NOMO-1 treated with DMSO at 0.1 percent for 48 hours (cell line): ENCODE data around the gene LIN9.
A peak's percentile ranks its signal among the peaks of the same experiment; 100 is the strongest.
"Not testable (repeated sequence)": the region's sequence is repeated elsewhere in the genome, so short reads cannot be mapped to it uniquely, and the experiment has no call there.

Experiments
- DNase-seq: peaks from one replicate; lab custom pipeline; 2025; ENCODE audit not compliant: unreplicated experiment; lab: John Stamatoyannopoulos, UW

LIN9 gene, protein sequence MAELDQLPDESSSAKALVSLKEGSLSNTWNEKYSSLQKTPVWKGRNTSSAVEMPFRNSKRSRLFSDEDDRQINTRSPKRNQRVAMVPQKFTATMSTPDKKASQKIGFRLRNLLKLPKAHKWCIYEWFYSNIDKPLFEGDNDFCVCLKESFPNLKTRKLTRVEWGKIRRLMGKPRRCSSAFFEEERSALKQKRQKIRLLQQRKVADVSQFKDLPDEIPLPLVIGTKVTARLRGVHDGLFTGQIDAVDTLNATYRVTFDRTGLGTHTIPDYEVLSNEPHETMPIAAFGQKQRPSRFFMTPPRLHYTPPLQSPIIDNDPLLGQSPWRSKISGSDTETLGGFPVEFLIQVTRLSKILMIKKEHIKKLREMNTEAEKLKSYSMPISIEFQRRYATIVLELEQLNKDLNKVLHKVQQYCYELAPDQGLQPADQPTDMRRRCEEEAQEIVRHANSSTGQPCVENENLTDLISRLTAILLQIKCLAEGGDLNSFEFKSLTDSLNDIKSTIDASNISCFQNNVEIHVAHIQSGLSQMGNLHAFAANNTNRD

DNA sequence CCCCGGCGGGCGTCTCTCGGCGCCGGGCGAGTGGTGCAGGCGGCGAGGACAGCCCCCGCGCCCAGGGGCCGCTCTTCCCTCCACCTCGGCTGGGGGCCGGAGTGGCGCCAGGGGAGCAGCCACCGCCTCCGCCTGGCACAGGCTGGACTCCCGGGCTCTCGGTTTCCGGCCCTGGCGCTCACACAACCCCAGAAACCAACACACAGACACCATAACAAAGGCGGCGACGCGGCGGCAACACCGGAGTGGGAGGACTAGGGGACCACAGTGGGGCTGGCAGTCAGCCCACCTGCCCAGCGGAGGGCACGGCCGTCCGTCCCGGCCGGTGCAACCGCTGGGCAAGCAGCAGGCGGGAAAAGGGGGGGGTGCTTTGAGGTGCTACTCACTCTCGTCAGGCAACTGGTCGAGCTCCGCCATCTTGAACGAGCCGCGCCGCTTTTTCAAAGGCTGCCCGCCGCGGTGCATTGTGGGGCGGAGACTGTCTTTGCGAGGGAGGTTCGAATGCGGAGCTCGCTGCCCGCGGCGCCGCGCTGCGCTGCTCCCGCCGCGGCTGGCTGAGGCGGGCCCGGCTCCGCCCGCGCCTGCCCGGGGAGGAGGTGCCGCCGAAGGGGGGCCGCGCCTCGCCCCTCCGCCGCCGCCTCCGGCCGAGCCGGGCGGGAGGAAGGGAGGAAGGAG is at the start of gene LIN9:
LIN9 (minus strand) TSS at position 442 of the 675 bp plus-strand sequence; CDS start at position 417, 25 bp downstream.
- peak; percentile 83 for DNase-seq

DNA sequence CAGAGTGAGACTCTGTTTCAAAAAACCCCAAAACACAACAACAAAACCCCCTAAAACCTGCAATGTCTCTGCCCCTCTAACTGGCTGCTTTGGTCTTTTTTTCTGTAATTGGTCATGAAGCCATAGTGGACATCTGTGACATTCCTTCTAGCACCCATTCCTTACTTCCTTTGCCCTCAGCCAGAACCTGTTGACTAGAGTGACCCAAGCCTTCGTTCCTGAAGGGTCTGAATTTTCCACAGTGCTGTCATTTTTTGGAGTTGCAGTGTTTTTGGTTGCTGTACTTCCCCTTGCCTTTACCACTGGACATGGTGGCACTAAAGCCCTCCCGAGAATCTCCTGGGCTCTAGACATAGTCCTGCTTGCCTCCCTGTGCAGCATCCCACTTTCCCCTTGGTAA is 48.5 kb upstream of the LIN9 start:
- no peak for DNase-seq

DNA sequence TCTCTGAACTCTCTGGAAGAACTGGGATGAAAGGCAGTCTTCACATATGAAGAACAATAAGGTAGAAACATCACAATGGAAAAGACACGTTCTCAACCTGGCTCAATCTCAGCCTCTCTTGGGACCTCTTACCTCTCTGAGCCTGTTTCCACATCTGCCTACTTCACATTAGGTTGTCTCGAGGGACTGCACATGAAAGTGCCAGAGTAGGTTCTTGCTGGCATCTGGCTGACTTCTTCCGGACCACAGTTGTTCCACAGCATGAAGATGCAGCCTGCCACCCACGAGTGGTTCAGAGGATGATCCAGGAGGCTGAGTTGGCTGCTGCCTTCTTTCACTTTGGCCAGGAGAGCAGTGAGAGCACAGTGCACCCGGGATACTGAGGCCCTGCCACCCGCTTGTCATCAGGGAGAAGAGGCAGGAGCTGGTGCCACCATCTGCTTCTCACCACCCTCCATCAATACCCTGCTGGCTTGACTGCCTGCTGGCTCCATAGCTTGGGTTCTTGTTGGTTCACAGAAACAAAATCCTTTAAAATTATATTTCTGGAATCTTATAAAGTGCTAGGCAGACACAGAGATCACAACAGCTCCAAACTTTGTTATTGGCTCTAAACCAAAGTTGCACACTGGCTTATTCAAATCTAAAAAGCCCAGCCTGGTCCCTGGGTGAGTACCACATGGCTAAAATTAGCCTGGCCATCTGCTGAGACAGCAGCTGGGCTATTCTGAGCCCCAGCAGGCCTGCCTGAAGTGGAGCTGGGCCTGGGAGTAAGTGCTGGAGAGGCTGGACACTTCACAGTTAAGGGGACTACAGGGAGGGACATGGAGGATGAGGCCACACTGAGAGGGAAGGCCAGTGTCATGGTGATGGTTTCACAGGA is 46.9 kb upstream of the LIN9 start:
- DNase-seq = no peak

DNA sequence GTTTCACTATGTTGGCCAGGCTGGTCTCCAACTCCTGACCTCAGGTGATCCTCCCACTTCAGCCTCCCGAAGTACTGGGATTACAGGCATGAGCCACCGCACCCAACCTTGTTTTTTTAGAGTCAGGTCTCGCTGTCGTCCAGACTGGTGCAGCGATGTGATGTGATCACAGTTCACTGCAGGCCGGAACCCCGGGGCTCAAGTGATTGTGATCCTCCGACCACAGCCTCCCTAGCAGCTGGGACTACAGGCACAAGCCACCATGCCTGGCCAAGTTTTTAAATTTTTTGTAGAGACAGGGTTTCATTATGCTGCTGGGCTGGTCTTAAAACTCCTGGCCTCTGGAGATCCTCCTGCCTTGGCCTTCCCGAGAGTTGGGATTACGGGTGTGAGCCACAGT is 46.1 kb upstream of the LIN9 start:
- DNase-seq = no peak

DNA sequence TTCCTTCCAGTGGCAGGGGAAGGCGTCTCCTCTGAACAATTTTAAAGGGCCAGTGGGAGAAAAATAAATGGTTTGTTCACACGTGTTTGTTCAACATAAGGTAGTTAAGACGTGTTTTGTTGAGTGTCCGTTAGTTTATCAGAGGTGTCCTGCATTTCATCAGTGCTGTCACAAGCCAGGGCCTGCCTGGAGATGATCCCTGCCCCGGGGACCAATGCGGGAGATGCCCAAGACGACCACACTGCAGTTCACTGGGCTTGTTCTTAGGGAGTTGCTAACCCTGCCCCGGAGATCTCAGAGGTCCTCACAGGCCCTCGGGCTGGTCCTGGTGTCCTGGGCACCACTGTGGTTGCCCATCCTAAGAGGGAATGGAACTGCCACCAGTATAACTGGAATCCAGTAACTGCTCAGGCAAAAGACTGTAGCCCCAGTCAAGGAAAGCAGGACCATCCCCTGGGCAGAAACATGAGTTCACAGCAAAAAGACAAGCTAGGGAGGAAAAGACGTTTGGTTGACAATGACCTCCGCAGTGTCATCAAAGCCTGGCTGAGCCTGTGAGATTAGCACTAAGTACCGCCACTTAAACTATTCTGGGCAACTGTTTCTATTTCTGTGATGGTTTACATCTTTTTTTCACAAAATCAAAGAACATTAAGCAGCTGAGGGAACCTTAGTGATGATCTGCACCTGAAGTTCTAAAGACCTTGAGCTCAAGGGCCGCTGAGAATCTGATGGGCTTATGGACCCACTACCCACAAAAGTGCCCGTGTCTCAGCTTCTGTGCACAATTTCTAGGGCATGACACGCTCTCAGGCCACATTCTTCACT is 44.9 kb upstream of the LIN9 start:
- no peak for DNase-seq

DNA sequence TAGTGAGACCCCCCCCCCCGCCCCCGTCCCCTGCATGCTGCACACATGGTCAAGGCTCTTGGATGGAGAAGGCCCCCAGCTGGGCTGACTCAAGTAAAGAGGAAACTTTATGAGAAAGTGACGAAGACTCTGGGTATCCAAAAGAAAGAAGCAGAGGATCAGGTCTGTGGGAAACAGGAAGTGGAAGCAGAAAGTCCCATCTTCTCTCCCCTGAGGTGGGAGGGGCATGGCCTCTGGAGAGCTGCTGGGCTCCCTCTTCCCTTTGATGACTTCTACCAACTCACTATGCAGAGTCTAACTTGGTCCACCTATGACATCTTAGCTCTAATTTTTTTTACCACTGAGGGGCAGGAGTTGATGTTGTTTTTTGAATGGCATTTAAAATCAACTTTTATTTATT is 42.7 kb upstream of the LIN9 start:
- DNase-seq = no peak

DNA sequence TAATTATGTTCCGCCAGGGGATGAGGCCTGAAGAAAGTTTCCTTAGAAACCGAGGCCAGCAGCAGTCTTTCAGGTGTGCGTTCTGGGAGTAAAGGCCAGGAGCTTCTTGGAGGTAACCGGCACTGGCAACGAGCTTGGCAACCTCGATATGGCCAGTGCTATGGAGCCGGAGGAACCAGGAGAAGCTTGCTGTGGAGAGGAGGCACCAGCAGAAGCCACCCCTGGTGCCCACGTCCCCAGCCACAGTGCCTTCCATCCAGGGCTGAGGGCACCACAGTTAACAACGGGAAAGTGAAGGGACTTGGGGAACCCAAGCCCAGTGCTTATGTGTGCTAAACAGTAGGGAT is 41.5 kb upstream of the LIN9 start:
- DNase-seq = no peak

DNA sequence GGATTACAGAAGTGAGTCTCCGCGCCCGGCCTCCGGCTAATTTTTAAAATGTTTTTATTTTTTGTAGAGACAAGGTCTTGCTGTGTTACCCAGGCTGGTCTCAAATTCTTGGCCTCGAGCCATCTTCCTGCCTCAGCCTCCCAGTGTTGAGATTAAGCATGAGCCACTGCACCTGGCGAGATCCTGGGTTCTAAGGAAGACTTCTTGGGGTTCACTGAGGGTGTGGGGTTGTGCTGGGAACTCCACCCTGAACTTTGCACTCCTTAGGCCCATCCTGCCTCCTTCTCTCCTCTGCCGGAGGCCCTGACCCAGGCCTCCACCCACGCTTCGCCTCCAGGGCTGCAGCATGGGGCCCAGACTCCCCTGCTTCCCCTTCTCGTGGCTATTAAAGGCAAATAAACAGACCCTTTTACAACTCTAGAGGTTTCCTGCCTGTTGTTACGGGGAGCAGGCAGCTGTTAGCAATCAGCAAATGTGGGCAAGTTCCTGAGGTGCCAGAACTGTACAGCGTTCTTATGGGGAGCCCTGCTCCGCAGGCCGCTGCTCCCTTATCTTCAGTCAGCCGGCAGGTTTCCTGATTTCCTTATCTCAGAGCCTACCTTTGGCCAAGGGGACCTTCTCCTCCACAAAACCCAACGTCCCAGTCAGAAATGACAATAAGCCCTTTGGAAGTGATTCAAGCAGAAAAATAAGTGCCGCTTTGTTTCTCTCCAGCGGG is 41.0 kb upstream of the LIN9 start:
- DNase-seq = peak; percentile 49

DNA sequence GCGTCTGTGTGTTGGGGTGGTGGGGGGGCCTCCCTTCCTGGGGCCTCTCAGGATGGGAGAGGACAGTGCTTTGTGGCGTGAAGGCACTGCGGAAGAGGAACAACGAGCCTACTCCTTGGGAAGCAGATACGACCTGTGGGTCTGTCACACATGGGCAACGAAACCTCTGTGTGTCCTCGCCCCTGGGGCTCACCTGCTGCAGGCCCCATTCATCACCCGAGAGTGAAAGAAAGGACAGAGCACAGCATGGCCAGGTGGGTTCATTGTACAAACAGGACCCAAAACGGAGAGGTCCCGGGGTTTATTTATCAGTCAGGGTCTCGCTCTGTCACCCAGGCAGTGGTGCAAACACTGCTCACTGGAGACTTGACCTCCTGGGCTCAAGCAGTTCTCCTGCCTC is 40.1 kb upstream of the LIN9 start:
- no peak for DNase-seq

DNA sequence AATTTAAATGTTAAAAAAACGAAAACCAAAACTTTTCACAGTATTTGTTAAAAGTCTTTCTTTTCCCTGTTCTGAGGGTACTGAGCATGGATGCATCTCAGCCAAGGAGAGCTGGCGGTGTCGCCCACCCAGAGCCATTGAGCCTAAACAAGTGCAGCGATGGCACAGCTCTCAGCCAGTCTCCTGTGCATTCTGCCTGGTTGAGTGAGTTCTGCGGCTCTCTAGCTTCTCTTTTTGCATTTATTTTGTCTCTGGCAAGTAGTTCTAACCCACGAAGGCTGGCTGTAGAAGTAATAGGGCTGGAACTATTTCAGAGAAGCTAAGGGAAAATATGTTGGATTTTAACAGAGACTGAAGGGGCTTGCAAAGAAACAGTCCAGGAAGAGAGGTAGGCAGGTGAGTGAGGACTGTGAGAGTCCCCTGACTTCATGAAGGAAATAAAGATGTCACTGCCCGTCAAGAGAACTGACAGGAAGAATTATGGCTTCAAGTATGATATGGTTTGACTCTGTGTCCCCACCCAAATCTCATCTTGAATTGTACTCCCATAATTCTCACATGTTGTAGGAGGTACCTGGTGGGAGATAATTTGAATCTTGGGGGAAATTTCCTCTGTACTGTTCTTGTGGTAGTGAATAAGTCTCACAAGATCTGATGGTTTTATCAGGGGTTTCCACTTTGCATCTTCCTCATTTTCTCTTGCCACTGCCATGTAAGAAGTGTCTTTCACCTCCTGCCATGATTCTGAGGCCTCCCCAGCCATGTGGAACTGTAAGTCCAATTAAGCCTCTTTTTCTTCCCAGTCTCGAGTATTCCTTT is 35.7 kb upstream of the LIN9 start:
- no peak for DNase-seq

DNA sequence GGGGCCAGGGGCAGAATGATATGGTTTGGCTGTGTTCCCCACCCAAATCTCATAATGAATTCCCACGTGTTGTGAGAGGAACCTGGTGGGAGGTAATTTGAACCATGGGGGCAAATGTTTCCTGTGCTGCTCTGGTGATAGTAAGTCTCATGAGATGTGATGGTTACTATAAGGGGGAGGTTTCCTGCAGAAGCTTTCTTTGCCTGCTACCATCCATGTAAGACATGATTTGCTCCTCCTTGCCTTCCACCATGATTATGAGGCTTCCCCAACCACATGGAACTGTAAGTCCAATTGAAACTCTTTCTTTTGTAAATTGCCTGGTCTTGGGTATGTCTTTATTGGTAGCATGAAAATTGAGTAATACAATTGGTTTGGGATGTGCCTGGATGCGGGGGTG is 33.7 kb upstream of the LIN9 start:
- DNase-seq = no peak

DNA sequence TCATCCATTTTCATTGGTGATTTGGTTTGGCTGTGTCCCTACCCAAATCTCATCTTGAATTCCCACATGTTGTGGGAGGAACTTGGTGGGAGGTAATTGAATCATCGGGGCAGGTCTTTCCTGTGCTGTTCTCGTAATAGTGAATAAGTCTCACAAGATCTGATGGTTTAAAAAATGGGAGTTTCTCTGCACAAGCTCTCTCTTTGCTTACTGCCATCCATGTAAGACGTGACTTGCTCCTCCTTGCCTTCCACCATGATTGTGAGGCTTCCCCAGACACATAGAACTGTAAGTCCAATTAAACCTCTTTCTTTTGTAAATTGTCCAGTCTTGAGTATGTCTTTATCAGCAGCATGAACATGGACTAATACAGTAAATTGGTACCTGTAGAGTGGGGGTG is 31.1 kb upstream of the LIN9 start:
- not testable (repeated sequence) for DNase-seq

DNA sequence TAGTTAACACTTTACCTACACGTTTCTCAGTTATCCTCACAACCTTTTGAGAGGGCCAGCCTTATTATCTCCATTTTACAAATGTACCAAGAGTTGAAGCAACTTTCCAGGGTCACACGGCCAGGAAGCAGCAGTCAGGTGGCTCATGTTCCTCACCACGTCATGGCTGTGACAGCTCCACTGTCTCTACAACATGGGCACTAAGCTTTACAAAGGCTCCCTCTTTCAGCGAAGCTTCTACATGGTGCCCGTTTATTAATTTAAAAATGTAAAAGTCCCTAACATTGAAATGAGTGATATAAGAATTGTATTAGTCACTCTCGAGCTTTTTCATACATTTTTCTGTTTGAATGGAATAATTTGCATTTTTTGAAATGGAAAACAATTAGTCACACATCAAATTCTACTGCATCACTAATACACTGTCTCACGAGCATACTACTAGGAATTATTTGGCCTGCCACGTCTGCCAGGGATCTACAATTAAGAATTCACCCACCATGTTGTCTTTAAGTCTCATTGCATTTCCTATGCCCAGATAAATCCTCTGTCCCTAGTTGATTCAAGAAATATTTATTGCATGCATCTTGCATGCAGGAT is 28.4 kb upstream of the LIN9 start:
- DNase-seq = no peak

DNA sequence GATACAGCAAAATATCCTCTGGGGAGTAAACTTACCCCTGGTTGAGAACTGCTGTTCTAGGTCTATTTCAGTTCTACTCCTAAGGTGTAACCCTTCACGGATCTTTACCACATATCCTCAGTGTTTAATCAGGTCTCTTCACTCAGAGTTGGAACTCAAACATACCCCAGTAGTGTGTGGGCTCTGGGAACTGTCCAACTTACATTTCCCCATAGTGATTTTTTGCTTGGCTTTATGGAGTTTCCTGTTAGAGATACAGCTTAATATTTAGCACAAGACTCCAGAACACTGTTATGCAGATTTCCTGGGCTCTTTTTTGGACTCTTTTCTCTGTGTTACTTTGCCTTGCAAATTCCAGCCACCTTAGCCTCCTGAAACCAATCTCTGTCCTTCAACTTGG is 26.7 kb upstream of the LIN9 start:
- DNase-seq = no peak

DNA sequence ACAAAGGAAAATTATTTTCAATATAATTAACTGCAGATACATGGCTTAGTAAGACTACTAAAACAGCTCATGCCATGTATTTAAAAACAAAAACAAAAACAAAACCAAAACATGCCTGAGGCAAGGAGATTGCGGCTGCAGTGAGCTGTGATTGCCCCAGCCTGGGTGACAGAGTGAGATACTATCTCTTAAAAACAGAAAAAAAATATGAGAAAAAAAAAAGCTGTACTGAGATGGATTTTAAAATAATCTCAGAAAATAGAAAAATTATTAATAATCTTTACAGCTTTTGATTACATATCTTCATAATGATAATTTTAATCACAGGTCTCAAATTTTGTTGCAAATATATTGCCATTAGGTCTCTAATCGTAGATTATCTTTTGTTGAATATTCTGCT is 24.0 kb upstream of the LIN9 start:
- no peak for DNase-seq

DNA sequence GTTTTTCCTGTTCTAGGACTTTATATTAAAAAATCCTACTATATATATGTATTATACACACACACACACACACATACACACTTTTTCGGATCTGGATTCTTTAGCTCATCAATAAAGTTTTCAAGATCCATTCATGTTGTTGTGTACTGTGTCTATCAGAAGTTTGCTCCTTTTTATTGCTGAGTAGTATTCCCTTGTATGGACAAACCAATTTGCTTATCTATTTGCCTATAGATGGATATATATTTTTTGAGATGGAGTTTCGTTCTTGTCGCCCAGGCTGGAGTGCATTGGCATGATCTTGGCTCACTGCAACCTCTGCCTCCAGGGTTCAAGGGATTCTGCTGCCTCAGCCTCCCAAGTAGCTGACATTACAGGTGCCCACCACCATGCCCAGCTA is 20.3 kb upstream of the LIN9 start:
- DNase-seq = no peak

DNA sequence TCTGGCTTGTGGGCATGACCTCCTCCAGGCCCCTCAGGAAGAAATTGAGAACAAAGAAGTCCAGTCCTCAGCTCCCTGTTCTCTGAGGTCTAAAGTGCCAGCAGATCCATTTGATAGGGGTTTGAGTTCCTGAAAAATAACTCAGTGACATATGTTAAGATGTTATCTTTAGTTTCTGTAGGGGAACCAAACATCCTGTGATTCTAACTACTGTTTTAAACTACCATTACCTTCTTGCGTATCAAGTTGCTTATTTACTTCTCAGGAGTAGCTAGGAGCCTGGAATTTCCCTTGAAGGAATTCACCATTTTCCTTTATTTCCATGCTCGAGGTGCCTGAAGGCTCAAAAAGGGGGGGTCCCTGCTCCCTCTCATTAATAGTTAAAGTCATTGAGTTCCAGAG is 18.8 kb upstream of the LIN9 start:
- DNase-seq = no peak

DNA sequence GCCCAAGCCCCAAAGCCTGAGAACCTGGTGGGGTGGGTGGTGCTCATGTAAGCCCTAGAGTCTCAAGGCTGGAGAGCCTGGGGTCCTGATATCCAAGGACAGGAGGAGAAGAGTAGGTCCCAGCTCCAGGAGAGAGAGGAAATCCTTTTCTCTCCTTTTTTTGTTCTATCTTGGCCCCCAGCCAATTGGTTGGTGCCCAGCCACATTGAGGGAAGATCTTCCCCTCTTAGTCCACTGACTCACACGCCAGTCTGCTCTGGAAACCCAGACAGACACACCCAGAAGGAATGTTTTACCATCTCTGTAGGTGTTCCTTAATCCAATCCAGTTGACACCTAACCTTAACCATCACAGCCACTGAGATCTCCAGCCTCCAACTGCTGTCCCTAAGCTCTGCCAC is 16.2 kb upstream of the LIN9 start:
- no peak for DNase-seq

DNA sequence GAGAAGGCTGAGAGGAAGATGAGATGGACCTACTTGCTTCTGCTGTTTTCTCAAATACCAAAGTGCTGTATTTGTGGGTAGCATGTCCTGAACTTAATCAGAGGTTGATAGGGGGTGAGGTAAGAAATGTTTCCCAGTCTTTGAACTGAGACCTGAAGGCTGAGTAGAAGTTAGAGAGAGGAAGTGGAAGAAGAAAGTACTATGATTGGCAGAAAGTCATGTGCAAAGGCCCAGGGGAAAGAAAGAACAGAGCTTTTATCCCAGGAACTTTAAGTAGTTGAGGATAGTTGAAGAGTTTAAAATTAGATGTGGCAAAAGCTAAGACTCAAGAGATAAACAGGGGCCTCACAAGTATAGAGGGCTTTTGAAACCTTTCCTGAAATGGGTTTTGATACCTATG is 15.5 kb upstream of the LIN9 start:
- DNase-seq = no peak
